Urothelium cell line (cell line): ENCODE measurements around the gene CHI3L1.

Source experiments
- DNase-seq: peaks from one replicate; pipeline ENCODE4 v3.0.0; 2011; ENCODE audit warnings: low spot score, mixed read lengths
- FAIRE-seq: peaks from 2 replicates; lab custom pipeline; 2011; peaks lifted over from hg19 to GRCh38; lab: Jason Lieb, UNC

Gene CHI3L1

DNA sequence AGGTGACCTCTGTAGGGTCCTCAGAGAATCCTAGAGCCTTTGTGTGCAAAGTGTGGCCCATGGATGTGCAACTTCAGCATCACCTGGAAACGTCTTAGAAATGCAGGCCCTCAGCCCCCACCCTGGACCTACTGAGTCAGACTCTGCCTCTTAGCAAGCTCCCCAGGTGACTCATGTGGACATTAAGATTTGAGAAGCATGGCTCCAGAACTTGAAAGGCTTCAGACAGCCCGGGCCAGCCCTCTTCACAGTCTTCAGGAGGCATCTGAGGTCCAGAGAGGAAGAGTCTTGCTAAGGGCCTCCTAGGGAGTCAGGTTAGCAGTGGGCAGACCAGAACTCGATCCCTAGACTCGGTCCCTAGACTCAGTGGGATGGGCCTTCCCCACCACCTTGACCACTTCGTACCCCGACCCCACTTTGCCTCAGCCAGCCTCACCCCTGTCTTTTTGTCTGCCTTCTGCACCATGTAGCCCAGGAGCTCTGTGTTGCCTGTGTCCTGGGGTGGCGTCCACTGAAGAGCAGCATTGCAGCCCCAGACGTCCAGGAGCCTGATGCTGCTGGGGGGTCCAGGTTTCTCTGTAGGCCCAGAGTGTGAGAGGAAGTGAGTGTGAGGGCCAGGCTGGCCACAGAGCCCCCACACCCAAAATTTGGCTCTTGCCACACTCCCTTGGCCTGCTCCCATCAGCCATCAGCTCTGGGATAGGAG, 15.7 kb downstream of the CHI3L1 start:
- no peak for FAIRE-seq

DNA sequence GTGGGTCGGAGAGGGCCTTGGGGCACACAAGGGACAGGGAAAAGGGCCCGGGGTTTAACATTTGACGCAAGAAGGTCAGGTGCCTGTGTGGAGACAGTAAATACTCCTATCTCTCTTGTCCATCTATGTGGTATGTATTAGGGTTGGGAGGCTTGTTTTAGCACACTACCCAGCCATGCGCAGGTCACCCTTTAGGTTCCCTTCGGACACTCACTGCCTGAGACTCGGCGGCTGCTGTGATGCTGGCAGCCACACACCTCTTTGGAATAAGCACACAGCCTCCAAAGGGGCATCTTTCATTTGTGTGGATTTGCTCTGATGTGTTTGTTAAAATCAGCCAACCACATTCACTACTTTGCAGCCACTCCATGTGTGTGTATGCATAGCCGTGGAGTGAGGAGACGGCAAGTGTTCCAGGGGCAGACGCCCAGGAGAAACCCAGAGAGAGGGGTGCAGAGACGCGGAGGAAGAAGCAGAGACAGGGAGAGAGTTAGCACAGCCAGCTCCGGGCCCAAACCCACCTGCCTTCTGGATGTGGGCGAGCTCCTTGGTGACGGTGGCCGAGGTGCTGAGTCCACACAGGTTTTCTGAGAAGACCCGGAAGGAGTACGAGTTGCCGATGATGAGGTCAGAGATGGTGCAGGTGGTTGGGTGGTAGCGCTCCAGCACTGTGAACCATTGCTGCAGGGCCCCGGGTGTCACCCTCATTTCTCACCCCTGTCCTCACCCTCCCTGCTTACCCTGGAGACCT, 16.6 kb downstream of the CHI3L1 start:
- no peak for FAIRE-seq
- DNase-seq = no peak

More for the DNA sequence above, 15.7 kb downstream of the CHI3L1 start:
- DNase-seq = no peak

DNA sequence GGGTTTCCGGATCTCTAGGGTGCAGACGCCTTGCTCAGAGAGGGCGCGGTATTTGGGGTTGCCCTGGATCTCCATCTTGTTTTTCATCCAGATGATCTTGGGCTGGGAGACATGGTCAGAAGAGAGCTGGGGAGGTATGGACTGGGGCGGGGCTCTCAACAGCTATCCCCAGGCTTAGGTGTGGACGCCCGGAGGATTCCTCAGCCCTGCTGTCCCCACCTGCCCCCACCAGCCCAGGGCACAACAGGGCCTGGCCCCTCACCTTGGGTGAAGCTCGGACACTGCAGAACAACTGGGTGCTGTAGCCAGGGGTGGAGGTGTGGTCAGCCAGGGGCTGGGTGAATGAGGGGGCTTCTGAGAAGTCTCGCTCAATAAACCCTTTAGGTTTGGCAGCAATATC, 17.5 kb downstream of the CHI3L1 start:
- no peak for FAIRE-seq
- no peak for DNase-seq

DNA sequence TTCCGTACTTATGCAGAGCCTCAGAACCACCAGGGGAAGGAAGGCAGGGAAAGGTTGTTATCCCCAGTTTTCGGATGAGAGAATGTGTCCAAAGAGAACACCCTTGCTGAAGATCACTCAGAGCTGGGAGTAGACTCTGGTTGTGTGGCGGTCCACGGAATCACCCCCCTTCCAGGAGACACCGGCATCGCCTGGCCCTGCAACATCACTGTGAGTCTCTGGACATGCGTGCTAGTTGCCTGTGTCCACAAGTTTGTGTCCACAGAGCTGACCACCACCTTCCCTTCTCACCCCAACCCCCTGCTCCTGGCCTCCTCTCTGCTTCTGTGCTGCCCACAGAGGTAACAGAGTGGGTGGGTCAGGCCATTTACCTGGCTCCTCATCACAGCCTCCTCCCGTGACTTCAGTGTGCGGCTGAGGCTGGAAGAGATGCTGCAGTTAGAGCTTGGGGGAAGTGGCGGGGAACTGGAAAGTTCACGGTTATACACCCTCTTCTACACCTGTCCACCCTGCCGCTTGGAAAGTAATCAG, 18.2 kb downstream of the CHI3L1 start:
- DNase-seq (no peak), FAIRE-seq (no peak)

DNA sequence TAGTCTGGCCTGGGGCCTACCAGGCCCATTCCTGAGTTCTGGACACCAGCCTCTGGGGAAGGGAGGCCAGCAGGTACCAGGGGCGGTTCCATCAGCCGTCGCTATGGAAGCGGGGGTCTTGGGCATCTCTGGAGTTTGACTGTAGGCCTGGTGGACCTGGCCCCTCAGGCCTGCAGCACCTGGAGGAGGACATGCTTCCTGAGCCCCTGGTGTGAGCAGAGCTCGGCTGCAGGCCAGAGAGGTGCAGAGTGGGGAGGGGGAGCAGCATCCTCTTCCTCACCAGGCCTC, 18.6 kb downstream of the CHI3L1 start:
- FAIRE-seq (no peak), DNase-seq (no peak)

DNA sequence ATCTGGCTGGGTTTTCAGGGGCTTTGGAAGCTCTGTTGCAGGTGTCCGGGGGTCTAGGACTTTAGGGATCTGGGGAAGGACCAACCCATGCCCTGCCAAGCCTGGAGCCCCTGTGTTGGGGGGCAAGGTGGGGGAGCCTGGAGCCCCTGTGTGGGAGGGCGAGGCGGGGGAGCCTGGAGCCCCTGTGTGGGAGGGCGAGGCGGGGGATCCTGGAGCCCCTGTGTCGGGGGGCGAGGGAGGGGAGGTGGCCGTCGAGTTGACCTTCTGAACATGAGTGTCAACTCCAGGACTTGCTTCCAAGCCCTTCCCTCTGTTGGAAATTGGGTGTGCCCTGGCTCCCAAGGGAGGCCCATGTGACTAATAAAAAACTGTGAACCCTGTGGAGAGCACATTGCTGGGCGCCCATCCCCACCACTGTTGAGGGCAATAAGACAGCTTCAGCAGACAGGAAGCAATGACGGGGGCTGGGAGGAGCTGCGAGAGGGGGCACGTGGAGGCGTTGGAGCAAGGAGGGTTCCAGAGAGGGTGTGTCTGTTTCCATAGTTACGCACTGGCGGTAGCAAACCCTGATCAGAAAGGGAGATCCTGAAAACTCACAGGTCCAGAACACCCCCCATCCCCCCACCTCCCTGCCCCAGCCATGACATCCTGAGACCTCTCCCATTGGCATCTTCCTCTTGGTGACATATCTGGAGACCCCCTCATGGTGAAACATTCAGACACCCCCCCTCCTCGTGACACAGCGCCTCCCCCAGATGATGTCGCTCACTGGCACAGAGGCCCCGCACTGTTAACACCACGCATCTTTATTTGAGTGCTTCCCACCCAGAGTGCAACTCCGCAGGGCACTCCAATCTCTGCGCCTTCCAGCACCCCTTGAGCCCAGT, 19.2 kb downstream of the CHI3L1 start:
- FAIRE-seq = no peak

DNA sequence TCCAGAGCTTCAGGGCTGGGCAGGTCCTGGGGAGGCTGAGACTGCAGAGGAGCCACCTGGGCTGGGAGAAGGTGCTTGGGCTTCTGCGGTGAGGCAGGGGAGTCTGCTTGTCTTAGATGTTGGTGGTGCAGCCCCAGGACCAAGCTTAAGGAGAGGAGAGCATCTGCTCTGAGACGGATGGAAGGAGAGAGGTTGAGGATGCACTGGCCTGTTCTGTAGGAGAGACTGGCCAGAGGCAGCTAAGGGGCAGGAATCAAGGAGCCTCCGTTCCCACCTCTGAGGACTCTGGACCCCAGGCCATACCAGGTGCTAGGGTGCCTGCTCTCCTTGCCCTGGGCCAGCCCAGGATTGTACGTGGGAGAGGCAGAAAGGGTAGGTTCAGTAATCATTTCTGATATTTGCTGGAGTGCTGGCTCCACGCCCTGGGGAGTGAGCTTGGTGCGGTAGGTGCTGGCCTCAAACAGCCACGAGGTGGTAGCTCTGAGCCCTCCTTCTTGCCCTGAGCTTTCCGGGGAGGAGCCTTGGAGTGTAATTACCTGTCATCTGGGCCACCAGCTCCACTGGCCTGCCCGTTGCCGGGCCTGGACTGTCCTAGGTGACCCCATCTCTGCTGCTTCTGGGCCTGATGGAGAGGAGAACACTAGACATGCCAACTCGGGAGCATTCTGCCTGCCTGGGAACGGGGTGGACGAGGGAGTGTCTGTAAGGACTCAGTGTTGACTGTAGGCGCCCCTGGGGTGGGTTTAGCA, 20.1 kb downstream of the CHI3L1 start:
- no peak for DNase-seq
- no peak for FAIRE-seq

More for the DNA sequence above, 19.2 kb downstream of the CHI3L1 start:
- DNase-seq = no peak

DNA sequence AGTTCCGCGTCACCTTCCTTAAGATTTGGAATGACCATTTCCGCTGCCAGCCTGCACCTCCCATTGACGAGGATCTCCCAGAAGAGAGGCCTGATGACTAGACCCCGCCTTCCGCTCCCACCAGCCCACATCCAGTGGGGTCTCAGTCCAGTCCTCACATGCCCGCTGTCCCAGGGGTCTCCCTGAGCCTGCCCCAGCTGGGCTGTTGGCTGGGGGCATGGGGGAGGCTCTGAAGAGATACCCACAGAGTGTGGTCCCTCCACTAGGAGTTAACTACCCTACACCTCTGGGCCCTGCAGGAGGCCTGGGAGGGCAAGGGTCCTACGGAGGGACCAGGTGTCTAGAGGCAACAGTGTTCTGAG, 20.7 kb downstream of the CHI3L1 start:
- FAIRE-seq (no peak), DNase-seq (no peak)

DNA sequence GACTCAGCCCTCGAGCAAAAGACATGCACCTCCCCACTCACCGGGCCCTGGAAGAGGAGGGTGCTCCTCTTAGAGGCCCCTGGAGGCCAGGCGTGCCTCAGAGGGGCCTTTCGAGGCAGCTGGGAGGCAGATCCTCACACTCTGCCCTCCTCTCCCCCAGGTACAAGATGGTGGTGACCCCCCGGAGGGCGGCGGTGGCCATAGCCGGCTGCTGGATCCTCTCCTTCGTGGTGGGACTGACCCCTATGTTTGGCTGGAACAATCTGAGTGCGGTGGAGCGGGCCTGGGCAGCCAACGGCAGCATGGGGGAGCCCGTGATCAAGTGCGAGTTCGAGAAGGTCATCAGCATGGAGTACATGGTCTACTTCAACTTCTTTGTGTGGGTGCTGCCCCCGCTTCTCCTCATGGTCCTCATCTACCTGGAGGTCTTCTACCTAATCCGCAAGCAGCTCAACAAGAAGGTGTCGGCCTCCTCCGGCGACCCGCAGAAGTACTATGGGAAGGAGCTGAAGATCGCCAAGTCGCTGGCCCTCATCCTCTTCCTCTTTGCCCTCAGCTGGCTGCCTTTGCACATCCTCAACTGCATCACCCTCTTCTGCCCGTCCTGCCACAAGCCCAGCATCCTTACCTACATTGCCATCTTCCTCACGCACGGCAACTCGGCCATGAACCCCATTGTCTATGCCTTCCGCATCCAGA, 21.3 kb downstream of the CHI3L1 start:
- FAIRE-seq (no peak), DNase-seq (no peak)

DNA sequence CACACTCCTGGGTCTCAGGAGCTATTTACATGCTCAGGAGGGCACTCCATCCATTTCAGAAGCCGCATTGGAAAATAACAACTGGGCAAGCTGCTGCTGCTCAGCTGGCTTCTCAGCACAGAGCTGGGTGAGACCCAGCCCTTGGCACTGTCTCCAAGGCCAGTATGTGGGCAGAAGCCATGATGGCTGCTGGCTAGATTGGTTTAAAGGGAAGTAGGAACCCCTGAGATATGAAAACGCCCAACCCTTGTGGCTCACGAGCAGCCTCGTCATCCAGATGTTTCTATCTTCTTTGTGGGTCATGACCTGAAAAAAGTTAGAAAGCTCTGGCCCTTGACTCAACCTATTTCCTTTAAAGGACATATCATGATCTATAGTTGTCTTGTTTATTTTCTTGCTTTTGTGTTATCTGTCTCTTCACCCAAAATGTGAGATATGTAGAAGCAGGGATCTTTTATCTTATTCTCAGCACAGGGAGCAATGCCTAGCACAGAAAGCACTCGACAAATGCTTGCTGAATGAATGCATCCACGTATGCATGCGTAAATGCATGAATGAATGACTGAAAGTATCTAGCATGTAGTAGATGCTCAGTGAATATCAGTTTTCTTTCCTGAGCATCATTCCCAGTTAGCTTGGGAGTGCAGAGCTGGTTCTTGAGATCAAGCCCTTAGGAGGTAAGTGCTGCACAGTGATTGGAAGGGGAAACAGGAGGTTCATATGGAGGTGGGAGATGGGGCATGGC, 22.4 kb downstream of the CHI3L1 start:
- DNase-seq = no peak
- no peak for FAIRE-seq

DNA sequence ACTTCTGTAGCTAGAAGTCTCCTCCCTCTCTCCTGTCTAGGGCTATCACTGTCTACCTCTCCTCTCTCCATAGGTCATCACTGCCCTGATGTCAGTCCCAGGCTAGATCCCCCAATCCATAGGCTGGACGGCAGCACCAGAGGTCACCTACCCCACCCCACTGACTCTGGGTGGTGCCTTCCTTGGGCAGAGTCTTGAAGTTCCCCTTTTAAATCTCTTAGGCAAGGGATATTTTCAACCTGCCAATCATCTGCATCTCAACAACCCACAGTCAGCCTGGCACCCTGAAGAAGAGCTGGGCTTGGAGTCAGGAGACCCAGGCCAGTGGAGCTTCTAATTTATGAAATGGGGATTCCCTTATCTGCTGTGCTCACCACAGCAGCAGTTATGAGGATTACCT, 24.1 kb downstream of the CHI3L1 start:
- FAIRE-seq (no peak), DNase-seq (no peak)

DNA sequence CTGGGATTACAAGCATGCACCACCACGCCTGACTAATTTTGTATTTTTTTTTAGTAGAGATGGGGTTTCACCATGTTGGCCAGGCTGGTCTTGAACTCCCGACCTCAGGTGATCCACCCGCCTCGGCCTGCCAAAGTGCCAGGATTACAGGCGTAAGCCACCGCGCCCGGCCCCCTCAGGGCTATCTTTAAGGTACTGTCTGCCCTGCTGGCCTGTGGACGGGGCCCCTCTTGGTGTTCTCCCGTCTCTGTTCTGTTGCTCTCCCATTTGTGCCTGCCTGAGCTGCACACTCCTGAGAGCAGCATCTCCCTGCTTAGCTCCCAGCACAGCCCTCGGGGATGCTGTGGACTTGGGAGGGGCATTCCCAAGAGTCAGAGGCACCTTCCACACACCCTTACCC, 24.8 kb downstream of the CHI3L1 start:
- DNase-seq (no peak), FAIRE-seq (no peak)

DNA sequence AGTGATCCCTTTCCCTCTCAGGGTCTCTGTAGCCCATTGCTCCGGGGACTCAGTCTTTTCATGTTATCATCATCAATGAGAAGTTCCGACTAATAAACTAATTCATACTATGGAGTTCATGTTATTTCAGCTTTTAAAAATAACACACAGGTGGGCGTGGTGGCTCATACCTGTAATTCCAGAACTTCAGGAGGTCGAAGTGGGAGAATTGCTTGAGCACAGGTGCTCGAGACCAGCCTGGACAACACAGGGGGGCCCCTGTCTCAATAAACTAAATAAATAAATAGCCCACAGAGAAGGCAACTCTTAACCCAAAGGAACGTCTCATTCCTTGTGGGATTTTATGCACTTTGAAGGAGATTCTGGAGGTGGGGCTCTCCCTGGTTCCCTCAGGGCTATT, 25.3 kb downstream of the CHI3L1 start:
- FAIRE-seq = no peak
- DNase-seq = no peak

DNA sequence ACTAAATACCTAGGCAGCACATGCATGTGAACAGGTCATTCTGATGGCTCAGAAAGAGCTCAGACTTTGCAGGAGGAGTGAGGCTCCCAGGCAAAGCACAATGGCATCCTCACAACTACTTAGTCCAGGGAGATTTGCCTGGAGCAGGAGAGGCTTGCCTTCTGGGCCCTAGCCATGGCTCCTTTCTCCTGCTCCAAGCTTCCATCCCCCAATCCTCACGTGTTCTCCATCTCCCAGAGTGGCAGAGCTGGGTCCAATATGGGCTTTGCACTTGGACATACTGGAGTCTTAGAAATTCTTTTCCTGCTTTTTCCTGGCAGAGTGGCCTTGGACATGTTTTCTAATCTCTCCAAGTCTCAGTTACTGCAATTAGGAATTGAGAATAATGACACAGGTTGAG, 26.7 kb downstream of the CHI3L1 start:
- FAIRE-seq = no peak
- no peak for DNase-seq

DNA sequence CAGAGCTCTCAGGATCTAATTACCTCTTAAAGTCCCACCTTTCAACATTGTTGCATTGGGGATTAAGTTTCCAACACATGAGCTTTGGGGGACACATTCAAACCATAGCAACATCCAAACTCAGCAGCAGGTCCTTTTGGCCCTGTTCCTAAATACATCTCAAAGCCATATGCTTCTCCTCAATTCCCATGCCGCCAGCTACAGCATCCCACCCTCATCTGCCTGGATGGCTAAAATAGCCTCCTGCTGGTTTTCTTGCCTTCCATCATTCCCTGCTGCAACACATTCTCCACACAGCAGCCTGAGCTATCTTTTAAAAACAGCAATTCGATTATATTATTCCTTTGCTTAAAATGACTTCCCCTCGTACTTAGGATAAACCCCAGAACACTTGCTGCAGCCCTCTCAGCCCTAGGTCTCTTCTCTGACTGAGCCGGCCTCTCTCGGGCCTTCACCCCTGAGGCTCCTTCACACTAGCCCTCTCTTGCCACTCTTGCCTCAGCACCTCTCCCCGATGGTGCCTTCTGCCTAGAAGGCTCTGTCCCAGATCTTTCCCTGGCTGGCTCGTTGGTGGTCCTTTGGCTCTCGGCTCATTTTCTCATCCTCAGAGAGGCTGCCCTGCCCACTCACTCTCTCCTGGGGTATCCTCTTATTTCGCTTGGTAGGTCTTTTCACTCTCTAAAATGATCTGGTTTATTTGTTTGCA, 27.4 kb downstream of the CHI3L1 start:
- FAIRE-seq (no peak), DNase-seq (no peak)

DNA sequence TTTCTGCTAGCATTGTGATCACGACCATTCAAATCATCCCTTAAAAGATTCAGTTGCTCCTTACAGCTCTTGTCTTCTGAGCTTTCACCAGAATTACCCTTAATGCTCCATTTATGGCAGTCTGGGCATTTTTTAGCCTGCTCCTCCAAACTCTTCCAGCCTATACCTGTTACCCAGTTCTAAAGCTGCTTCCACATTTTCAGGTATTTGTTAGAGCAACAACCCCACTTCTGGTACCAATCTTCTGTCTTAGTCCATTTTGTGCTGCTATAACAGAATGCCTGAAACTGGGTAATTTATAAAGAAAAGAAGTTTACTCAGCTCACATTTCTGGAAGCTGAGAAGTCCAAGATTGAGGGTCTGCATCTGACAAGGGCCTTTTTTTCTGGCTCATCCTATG, 28.1 kb downstream of the CHI3L1 start:
- FAIRE-seq (no peak), DNase-seq (no peak)

DNA sequence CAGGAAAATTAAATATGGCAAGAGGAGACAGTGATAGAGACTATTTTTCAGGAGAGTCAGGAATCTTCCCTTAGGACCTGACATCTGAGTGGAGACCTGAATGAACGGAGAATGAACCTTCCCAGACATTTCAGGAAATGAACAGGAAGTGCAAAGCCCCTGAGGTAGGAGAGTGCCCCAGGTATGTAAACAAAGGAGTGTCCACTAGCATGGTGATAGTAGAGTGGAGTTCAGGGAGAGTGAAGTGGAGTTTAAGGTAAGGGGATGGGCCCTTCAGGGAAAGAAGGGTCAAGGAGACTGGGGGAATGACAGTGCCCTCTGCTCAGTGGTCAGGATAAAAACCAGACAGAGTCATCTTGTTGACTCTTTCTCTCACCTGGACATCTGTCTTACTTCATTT, 30.2 kb downstream of the CHI3L1 start:
- FAIRE-seq = no peak
- DNase-seq = no peak

DNA sequence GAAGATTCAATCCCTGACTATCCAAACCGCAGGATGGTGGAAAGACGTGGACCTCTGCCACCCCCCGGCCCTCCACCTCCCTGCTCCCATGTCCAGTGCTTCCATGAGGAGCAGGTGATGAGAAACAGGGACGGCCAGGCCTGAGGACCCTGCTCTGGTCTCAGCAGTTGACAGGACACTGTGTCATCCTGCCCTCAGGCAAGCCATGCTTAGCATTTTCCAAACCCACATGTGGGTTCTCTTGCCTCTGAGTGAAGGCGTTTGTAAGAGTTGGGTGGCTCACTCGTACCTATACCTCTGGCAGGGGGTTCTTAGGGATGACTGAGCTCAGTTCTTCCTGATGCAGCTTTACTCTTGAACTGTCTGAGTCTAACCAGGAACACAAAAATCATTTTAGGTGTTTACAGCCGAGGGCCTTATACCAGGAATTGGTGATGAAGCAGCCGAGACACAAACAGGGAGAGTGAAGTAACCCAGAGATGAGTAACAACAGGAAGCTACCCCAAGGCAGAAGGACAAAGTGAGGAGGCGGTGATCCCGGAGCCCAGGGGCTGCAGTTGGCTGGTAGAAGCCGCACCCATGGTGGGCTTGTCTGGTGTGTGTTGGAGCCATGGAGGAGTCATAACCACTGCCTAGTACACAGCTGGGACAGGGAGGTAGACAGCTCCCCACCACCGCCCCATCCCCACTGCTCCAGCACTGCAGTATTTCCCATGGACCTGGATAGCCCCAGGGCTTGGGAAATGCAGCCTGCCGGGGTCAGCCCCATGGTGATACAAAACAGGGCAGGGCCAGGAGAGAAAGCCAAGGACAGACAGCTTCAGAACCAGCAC, 32.3 kb downstream of the CHI3L1 start:
- no peak for FAIRE-seq
- no peak for DNase-seq
